GM19043 (cell line): ENCODE measurements around the gene USP2.

ENCODE experiments used
- ATAC-seq: cut with Tn5 transposase; IDR thresholded peaks from one replicate; pipeline ENCODE4 v1.9.1; 2021; ENCODE audit warnings: low read depth; ENCODE audit not compliant: unreplicated experiment

USP2 gene

GRCh38 chr11:119310682-119311052 lies 70.8 kb downstream of the USP2 start:
- no peak for ATAC-seq

DNA sequence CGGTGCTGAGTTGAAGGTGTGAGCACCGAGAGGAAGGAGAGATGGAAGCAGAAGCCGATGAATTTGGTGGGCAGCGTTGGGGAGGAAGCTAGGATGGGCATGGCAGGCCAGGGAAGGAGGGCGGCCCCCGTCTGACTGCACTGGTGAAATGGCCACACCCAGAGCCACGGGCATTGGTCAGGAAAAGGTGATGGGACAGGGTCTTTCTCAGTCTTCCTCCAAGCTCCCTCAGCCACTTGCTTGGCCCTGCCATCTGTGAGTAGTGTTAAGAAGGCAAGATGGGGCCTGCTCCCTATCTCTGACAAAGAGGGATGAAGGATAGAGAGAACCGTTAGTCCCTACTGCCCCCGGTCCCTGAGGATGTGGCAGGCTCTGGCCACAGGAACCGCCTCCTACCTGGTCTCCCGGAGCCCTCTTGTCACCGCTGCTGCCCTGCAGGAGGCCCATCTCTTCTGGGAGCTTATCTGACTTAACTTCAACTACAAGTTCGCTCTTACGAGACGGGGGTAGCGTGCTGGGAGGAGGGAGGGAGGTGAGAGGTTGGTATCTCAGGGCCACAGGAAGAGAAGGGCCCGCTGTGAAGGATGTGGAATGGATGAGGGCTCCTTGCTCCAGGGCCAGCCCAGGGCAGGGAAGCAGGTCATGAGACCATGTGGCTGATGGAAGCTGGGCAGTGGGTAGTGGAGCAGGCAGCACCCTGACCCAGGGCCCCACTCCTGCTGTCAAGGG lies 71.4 kb downstream of the USP2 start:
- no peak for ATAC-seq

GRCh38 chr11:119309411-119309810 lies 72.1 kb downstream of the USP2 start:
- no peak for ATAC-seq

DNA sequence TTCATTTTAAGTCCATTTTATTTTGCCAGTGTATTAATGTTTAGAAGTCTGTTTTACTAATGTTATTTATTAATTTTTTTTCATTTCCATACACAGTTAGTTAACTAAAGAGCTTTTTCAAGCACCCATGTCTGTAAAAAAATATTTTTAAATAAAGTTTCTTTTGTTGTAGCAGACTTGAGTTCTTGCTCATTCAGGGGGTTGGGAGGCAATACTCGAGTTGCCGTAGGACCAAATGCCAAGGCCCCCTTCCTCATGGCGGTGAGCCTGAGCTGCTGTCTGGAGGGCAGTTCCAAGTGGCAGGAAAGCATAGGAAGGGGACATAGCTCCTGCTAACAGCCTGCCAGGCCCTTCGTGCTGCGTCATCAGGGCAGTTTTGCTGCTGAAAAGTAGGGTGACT lies 73.5 kb downstream of the USP2 start:
- ATAC-seq, result no peak

- no peak for ATAC-seq
Measured at GRCh38 chr11:119307219-119307618, 74.3 kb downstream of the USP2 start.

DNA sequence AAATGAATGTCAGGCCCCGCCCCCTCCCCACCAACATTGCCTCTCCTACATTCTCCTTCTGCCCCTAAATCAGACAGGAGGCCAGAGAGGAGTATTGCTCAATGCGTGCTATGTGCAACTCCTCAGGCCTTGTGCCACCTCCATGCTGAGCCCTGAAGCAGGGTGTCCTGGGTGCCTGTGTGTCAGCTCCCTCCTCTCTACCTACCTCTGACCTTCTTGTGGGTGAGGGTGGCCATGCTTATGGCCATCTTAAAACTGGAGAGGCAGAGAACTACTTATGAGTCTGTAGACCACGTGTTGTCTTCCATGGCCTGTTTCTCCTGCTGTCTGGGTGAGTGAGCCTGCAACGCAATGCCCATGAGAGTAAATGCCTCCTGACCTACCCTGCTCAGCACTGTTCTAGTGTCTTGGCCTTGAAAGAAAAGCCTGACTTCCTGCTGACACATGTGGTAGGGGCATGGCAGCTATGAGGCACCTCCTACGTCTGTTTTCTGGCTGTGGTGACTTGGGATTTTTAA lies 75.1 kb downstream of the USP2 start:
- ATAC-seq, result no peak

GRCh38 chr11:119305556-119306372 lies 75.7 kb downstream of the USP2 start:
- no peak for ATAC-seq
